Caco-2 (cell line): ENCODE results near the gene LHX2. TPM values are rescaled to one million over a fixed set of nuclear protein-coding genes. Genes with fewer than 3 reads are reported as not detected.

Experiments
- BruUV-seq: library from RNA; stranded (reverse); fragments of 400-500 nt; replicated peaks from 2 replicates; lab custom pipeline; 2021; lab: Mats Ljungman, UMichigan
- CTCF ChIA-PET: fragments of 300-600 bp; sonication (Branson Sonifier 250); formaldehyde crosslinking; loops from one replicate; lab custom pipeline; 2022; ENCODE audit warnings: antibody characterized with exemption; lab: Charles Lee
- POLR2A ChIA-PET: fragments of 300-600 bp; sonication (Branson Sonifier 250); formaldehyde crosslinking; loops from one replicate; lab custom pipeline; 2022; ENCODE audit warnings: antibody characterized with exemption; lab: Charles Lee
- DNase-seq, 2 experiments: peaks; one replicate each; pipeline versions ENCODE4 v3.0.0 to v3.0.0-alpha.2; 2020 to 2022
- H3K27me3 ChIP-seq: replicated peaks from 2 replicates; pipeline ENCODE4 v1.6.0; 2011; ENCODE audit warnings: low read length; ENCODE audit not compliant: control insufficient read depth, insufficient read depth
- H3K36me3 ChIP-seq: 2 replicates; pipeline ENCODE4 v1.5.1; 2011; ENCODE audit warnings: low read length; ENCODE audit not compliant: control insufficient read depth, insufficient read depth
- H3K4me1 ChIP-seq: fragments of 250-450 bp; sonication (Bioruptor Pico); 2 replicates; pipeline ENCODE4 v1.5.1; 2020; ENCODE audit warnings: mild to moderate bottlenecking
- H3K4me3 ChIP-seq: 2 replicates; pipeline ENCODE4 v1.5.1; 2011; ENCODE audit warnings: low read depth, mild to moderate bottlenecking, control low read depth, low read length
- H3K9me3 ChIP-seq: fragments of 250-450 bp; sonication (Bioruptor Pico); 2 replicates; pipeline ENCODE4 v1.5.1; 2020; ENCODE audit warnings: mild to moderate bottlenecking, moderate library complexity
- H3K27ac Mint-ChIP-seq: one replicate; pipeline ENCODE4 v1.8.0; 2022; ENCODE audit warnings: mixed read lengths; ENCODE audit not compliant: unreplicated experiment
- H3K27me3 Mint-ChIP-seq: one replicate; pipeline ENCODE4 v1.8.0; 2022; ENCODE audit warnings: mixed read lengths; ENCODE audit not compliant: insufficient read depth, unreplicated experiment
- H3K36me3 Mint-ChIP-seq: one replicate; pipeline ENCODE4 v1.8.0; 2022; ENCODE audit warnings: mild to moderate bottlenecking, mixed read lengths; ENCODE audit not compliant: insufficient read depth, unreplicated experiment
- H3K4me1 Mint-ChIP-seq: one replicate; pipeline ENCODE4 v1.8.0; 2022; ENCODE audit warnings: low read depth, mixed read lengths; ENCODE audit not compliant: unreplicated experiment
- H3K4me3 Mint-ChIP-seq: one replicate; pipeline ENCODE4 v1.8.0; 2022; ENCODE audit warnings: mild to moderate bottlenecking, moderate library complexity, mixed read lengths; ENCODE audit not compliant: unreplicated experiment
- H3K9me3 Mint-ChIP-seq: one replicate; pipeline ENCODE4 v1.8.0; 2022; ENCODE audit warnings: mixed read lengths; ENCODE audit not compliant: unreplicated experiment
- CTCF ChIP-seq, 2 experiments: fragments of 200-600 bp in 1 of 2; IDR thresholded peaks; 1 replicate in 1 of 2; 2 replicates in 1 of 2; pipeline versions ENCODE4 v1.5.1 to v1.8.0; 2011 to 2022; ENCODE audit warnings: antibody characterized with exemption in 1 of 2, control low read depth in 1 of 2, inconsistent platforms in 1 of 2, low read depth in 1 of 2, low read length in 1 of 2, mild to moderate bottlenecking in 1 of 2, moderate library complexity in 1 of 2; ENCODE audit not compliant: insufficient read depth in 1 of 2, severe bottlenecking in 1 of 2, unreplicated experiment in 1 of 2
- intact Hi-C: fragments of 100-400 bp; cut with micrococcal nuclease; formaldehyde crosslinking; loops from one replicate; pipeline ENCODE4 v1.10.0; 2022; ENCODE audit not compliant: unreplicated experiment
- total RNA-seq: library from RNA; stranded (reverse); gene quantifications from 2 replicates; pipeline ENCODE4 v1.2.3, GENCODE V29; 2022

The LHX2 gene
- total RNA-seq, 1 experiment from 2014 or later: 4.0 TPM

GRCh38 chr9:124021385-124021769 is 9.8 kb downstream of the LHX2 start:
- H3K27ac Mint-ChIP-seq: no peak overlapping the region
- H3K9me3 Mint-ChIP-seq: no peaks in the 10 kb centered on the region
- no peak overlapping the region for H3K4me3 ChIP-seq
- H3K27me3 ChIP-seq: no peaks in the 10 kb centered on the region; the same call in 1 of the 2 replicates
- no peak for DNase-seq
- ChIA-PET CTCF (no interaction called here), POLR2A (no interaction called here)
- H3K36me3 ChIP-seq: no peaks in the 10 kb centered on the region
- BruUV-seq: no TSS peak
- peaks cover 20% of the 10 kb centered on the region for H3K4me1 Mint-ChIP-seq
- H3K4me3 Mint-ChIP-seq: no peak overlapping the region
- peaks cover 8% of the 10 kb centered on the region for H3K27me3 Mint-ChIP-seq
- TF ChIP-seq CTCF (IDR thresholded peaks at IDR 0.05; ENCODE audit: insufficient read depth in 1 of 2, low read depth in 1 of 2, low read length in 1 of 2, severe bottlenecking in 1 of 2, unreplicated experiment in 1 of 2): no peak
- peaks cover 9% of the 10 kb centered on the region; the same call in 1 of the 2 replicates for H3K4me1 ChIP-seq
- no peaks in the 10 kb centered on the region for H3K9me3 ChIP-seq
- no peaks in the 10 kb centered on the region for H3K36me3 Mint-ChIP-seq
- intact Hi-C loops: no loop called here

GRCh38 chr9:124022201-124023121 is 10.9 kb downstream of the LHX2 start:
- ChIA-PET POLR2A (no interaction called here), CTCF (no interaction called here)
- DNase-seq: peak; percentile 62 to 71
- Histone ChIP-seq H3K4me1 (peaks cover 5% of the 10 kb centered on the region; the same call in 1 of the 2 replicates), H3K4me3 (peak overlapping the region; percentile 17), H3K9me3 (no peaks in the 10 kb centered on the region), H3K27me3 (no peaks in the 10 kb centered on the region; the same call in 1 of the 2 replicates), H3K36me3 (no peaks in the 10 kb centered on the region)
- BruUV-seq: no TSS peak
- Mint-ChIP-seq H3K36me3 (no peaks in the 10 kb centered on the region), H3K4me3 (peak overlapping the region; percentile 59), H3K27ac (no peak overlapping the region), H3K4me1 (peaks cover 13% of the 10 kb centered on the region), H3K27me3 (peaks cover 4% of the 10 kb centered on the region), H3K9me3 (no peaks in the 10 kb centered on the region)
- TF ChIP-seq CTCF (IDR thresholded peaks at IDR 0.05; ENCODE audit: insufficient read depth in 1 of 2, low read depth in 1 of 2, low read length in 1 of 2, severe bottlenecking in 1 of 2, unreplicated experiment in 1 of 2): peak in 1 of 2 experiments; percentile 33
- intact Hi-C loops: no loop called here

- peaks cover 6% of the 10 kb centered on the region for H3K4me1 Mint-ChIP-seq
- no peak for TF ChIP-seq CTCF (IDR thresholded peaks at IDR 0.05; ENCODE audit: insufficient read depth in 1 of 2, low read depth in 1 of 2, low read length in 1 of 2, severe bottlenecking in 1 of 2, unreplicated experiment in 1 of 2)
- peaks cover 4% of the 10 kb centered on the region for H3K27me3 Mint-ChIP-seq
- Histone ChIP-seq H3K9me3 (no peaks in the 10 kb centered on the region), H3K36me3 (no peaks in the 10 kb centered on the region), H3K4me1 (no peaks in the 10 kb centered on the region), H3K4me3 (no peak overlapping the region), H3K27me3 (no peaks in the 10 kb centered on the region; the same call in 1 of the 2 replicates)
- ChIA-PET CTCF (no interaction called here), POLR2A (no interaction called here)
- BruUV-seq: no TSS peak
- no peaks in the 10 kb centered on the region for H3K36me3 Mint-ChIP-seq
- DNase-seq: no peak
- H3K27ac Mint-ChIP-seq: no peak overlapping the region
- H3K4me3 Mint-ChIP-seq: no peak overlapping the region
- H3K9me3 Mint-ChIP-seq: no peaks in the 10 kb centered on the region
- intact Hi-C loops: no loop called here
Measured at GRCh38 chr9:124024107-124024506, 12.5 kb downstream of the LHX2 start.
